ENCODE measurements around the gene RIMBP3C. TPM values are rescaled to one million over a fixed set of nuclear protein-coding genes. Genes with fewer than 3 reads are reported as not detected.
"Not testable (repeated sequence)": the region's sequence is repeated elsewhere in the genome, so short reads cannot be mapped to it uniquely, and the experiment has no call there.

Gene RIMBP3C
- under 1 TPM in 1 of 2 experiments, not detected in 1; 0.44 TPM for total RNA-seq

DNA sequence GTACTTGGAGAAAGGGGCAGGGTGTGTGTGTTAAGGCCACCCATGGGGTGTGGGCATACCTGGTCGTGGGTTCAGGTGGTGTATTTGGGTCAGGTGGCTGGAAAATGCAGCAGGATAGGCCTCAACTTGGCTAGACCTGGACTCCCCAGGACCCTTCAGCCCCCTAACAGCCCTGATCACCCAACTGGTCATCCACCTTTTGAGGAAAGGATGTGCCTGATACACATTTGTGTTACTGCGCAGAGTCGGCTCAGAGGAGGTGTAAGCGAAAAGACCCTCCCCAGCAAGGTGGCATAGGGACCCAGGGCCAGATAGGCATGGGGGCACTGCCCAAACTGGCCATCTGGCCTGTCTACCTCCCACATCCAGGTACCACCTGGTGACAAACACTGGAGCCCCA, at the start of gene RIMBP3C:
TSS of gene RIMBP3C (minus strand) at position 101 of the 400 bp plus-strand sequence. CDS start 485 bp downstream, outside the sequence.
- H3K36me3 Mint-ChIP-seq (ENCODE audit: low read depth); DNase-seq; intact Hi-C loops (cut with micrococcal nuclease); H3K4me3 Mint-ChIP-seq; CTCF ChIA-PET; H3K9me3 Mint-ChIP-seq; H3K4me1 Mint-ChIP-seq (ENCODE audit: low read depth); H3K27me3 Mint-ChIP-seq (ENCODE audit: low read depth); H3K27ac Mint-ChIP-seq: not testable (repeated sequence)

- Mint-ChIP-seq H3K27ac (no peak overlapping the region), H3K4me3 (no peak overlapping the region), H3K27me3 (ENCODE audit: low read depth) (no peaks in the 10 kb centered on the region), H3K9me3 (no peaks in the 10 kb centered on the region), H3K4me1 (ENCODE audit: low read depth) (peaks cover 31% of the 10 kb centered on the region), H3K36me3 (ENCODE audit: low read depth) (peaks cover 21% of the 10 kb centered on the region)
- no peak for DNase-seq
- intact Hi-C loops (cut with micrococcal nuclease), result loop anchor here (10.0 kb wide), 1 partner anchor 56 kb away; no protein-coding TSS in a partner anchor
- CTCF ChIA-PET, result no interaction called here
Measured at GRCh38 chr22:21599053-21599893, 48.0 kb upstream of the RIMBP3C start.

- H3K9me3 Mint-ChIP-seq, result no peaks in the 10 kb centered on the region
- peak overlapping the region; percentile 17 for H3K27ac Mint-ChIP-seq
- CTCF ChIA-PET, result interaction anchor here (0.6 to 1.4 kb wide), 3 partner anchors 23 to 318 kb away, joined by 3 to 4 read pairs (median 3); no protein-coding TSS in a partner anchor
- H3K4me3 Mint-ChIP-seq, result no peak overlapping the region
- peaks cover 30% of the 10 kb centered on the region for H3K36me3 Mint-ChIP-seq (ENCODE audit: low read depth)
- intact Hi-C loops (cut with micrococcal nuclease), result loop anchor here (10.0 kb wide), 1 partner anchor 56 kb away; no protein-coding TSS in a partner anchor
- H3K27me3 Mint-ChIP-seq (ENCODE audit: low read depth), result no peaks in the 10 kb centered on the region
- H3K4me1 Mint-ChIP-seq (ENCODE audit: low read depth), result peaks cover 36% of the 10 kb centered on the region
- no peak for DNase-seq
Measured at GRCh38 chr22:21598302-21598701, 47.0 kb upstream of the RIMBP3C start.

- H3K27me3 Mint-ChIP-seq (ENCODE audit: low read depth); H3K9me3 Mint-ChIP-seq; DNase-seq; H3K4me3 Mint-ChIP-seq; H3K27ac Mint-ChIP-seq; CTCF ChIA-PET: not testable (repeated sequence)
- H3K4me1 Mint-ChIP-seq (ENCODE audit: low read depth), result peaks cover 37% of the 10 kb centered on the region
- intact Hi-C loops (cut with micrococcal nuclease), result loop anchor here (10.0 kb wide), 1 partner anchor 58 kb away; no protein-coding TSS in a partner anchor
- H3K36me3 Mint-ChIP-seq (ENCODE audit: low read depth), result peaks cover 36% of the 10 kb centered on the region
Measured at GRCh38 chr22:21596356-21597135, 45.3 kb upstream of the RIMBP3C start.

DNA sequence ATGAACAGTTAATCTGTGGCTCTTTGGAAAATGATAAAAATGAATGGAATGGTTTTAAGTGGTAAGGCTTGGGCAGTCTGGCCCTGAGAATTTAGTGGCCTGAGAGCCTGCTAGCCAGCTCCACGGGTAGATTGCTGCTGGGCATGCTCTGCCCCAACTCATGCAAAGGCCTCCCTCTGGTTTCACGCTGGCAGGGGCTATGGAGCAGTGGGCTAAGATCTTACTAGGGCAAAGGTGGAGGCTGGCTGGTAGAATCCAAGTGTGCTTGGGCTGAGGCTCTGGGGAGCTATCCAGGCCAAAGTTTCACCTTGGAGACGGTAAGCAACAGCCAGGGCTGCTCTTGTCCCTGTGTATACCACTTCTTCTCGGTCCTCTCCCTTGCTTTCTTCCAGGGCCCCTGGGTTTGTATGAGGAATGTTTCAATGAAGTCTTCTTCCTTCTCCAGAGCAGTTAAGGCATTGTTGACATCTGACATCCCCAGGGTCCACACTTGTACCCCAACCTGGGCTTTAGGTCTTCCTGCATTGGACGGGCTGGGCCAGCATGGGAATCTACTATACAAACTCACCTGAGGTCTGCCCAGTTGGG, 43.7 kb upstream of the RIMBP3C start:
- Mint-ChIP-seq H3K27ac (no peak overlapping the region), H3K4me1 (ENCODE audit: low read depth) (peaks cover 43% of the 10 kb centered on the region), H3K4me3 (no peak overlapping the region), H3K27me3 (ENCODE audit: low read depth) (no peaks in the 10 kb centered on the region), H3K9me3 (no peaks in the 10 kb centered on the region), H3K36me3 (ENCODE audit: low read depth) (peaks cover 37% of the 10 kb centered on the region)
- DNase-seq, result no peak
- CTCF ChIA-PET, result no interaction called here
- intact Hi-C loops (cut with micrococcal nuclease), result loop anchor here (10.0 kb wide), 1 partner anchor 60 kb away; no protein-coding TSS in a partner anchor

DNA sequence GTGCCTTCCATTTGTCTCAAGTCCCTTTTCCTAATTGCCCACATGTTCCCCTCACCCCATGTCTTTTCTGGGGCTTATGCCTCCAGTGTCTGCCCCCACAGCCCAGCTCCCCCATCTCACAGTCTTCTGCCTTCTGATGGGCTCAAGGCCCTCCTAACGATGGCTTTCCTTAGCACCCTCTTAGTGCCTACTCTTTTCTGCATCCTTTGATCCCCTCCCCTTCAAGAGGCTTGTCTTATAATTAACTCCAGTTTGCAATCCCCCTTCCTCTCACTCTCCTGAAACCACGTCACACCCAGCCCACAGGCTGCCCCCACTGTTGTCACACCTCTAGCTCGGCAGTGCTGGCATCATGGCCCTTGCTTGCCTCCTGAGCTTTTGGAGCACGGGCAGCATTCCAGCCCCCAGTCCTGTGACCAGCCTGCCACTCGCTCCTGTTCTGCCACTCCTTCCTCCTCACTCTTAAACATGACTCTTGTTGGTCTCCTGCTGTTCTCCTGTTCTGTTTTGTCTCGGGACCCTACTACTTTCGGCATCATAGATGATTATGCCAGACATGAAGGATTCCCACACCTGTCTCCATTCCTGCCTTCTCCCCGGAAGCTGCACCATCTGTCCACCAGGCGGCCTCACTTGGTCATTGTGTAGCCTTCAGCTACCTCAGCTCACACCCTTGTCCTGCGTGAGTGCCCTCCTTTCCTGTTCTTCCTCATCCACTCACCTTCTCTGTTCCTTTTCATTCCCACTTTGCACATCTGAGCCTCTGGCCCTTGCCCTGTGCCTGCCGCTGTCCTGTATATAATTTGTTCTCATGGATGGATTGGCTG, 42.4 kb upstream of the RIMBP3C start:
- no peaks in the 10 kb centered on the region for H3K9me3 Mint-ChIP-seq
- CTCF ChIA-PET, result interaction anchor here (0.9 to 1.5 kb wide), 2 partner anchors 36 to 49 kb away, joined by 3 to 5 read pairs; partner anchors contain the start of gene SDF2L1
- no peak overlapping the region for H3K4me3 Mint-ChIP-seq
- DNase-seq, result no peak
- no peaks in the 10 kb centered on the region for H3K27me3 Mint-ChIP-seq (ENCODE audit: low read depth)
- H3K4me1 Mint-ChIP-seq (ENCODE audit: low read depth), result peaks cover 47% of the 10 kb centered on the region
- H3K36me3 Mint-ChIP-seq (ENCODE audit: low read depth), result peaks cover 37% of the 10 kb centered on the region
- peak overlapping the region; percentile 15 for H3K27ac Mint-ChIP-seq
- intact Hi-C loops (cut with micrococcal nuclease), result loop anchor here (10.0 kb wide), 1 partner anchor 61 kb away; no protein-coding TSS in a partner anchor

DNA sequence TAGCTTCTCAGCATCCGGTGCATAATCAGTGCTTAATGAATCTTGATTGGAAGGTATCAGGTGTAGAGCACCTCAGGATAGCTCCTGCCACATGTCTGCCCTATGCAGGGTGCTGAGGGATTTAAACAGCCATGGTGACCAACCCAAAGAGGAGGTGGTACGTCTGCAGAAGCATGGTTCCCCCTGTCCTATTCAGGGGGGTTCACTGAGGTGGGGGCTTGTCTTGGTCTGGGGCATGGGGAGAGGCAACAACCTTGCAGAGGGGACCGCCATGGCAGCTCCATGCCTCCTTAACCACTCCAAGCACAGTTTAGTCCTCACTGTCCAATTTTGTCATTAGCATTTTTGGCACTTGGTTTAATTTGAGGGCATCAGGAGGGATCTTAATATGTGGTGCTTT, 41.2 kb upstream of the RIMBP3C start:
- Mint-ChIP-seq H3K27me3 (ENCODE audit: low read depth) (no peaks in the 10 kb centered on the region), H3K27ac (no peak overlapping the region), H3K4me1 (ENCODE audit: low read depth) (peaks cover 53% of the 10 kb centered on the region), H3K4me3 (no peak overlapping the region), H3K36me3 (ENCODE audit: low read depth) (peaks cover 37% of the 10 kb centered on the region), H3K9me3 (no peaks in the 10 kb centered on the region)
- CTCF ChIA-PET, result interaction anchor here (0.6 to 1.5 kb wide), 4 partner anchors 24 to 50 kb away, joined by 3 to 5 read pairs (median 3); partner anchors contain the start of gene SDF2L1
- intact Hi-C loops (cut with micrococcal nuclease), result loop anchor here (10.0 kb wide), 1 partner anchor 62 kb away; no protein-coding TSS in a partner anchor
- DNase-seq, result no peak

GRCh38 chr22:21591695-21592094, 40.4 kb upstream of the RIMBP3C start:
- H3K27me3 Mint-ChIP-seq (ENCODE audit: low read depth), result no peaks in the 10 kb centered on the region
- peaks cover 59% of the 10 kb centered on the region for H3K4me1 Mint-ChIP-seq (ENCODE audit: low read depth)
- no peaks in the 10 kb centered on the region for H3K9me3 Mint-ChIP-seq
- CTCF ChIA-PET, result no interaction called here
- intact Hi-C loops (cut with micrococcal nuclease), result loop anchor here (10.0 kb wide), 1 partner anchor 63 kb away; no protein-coding TSS in a partner anchor
- peaks cover 36% of the 10 kb centered on the region for H3K36me3 Mint-ChIP-seq (ENCODE audit: low read depth)
- DNase-seq, result no peak
- H3K4me3 Mint-ChIP-seq, result no peak overlapping the region
- peak overlapping the region; percentile 48 for H3K27ac Mint-ChIP-seq

DNA sequence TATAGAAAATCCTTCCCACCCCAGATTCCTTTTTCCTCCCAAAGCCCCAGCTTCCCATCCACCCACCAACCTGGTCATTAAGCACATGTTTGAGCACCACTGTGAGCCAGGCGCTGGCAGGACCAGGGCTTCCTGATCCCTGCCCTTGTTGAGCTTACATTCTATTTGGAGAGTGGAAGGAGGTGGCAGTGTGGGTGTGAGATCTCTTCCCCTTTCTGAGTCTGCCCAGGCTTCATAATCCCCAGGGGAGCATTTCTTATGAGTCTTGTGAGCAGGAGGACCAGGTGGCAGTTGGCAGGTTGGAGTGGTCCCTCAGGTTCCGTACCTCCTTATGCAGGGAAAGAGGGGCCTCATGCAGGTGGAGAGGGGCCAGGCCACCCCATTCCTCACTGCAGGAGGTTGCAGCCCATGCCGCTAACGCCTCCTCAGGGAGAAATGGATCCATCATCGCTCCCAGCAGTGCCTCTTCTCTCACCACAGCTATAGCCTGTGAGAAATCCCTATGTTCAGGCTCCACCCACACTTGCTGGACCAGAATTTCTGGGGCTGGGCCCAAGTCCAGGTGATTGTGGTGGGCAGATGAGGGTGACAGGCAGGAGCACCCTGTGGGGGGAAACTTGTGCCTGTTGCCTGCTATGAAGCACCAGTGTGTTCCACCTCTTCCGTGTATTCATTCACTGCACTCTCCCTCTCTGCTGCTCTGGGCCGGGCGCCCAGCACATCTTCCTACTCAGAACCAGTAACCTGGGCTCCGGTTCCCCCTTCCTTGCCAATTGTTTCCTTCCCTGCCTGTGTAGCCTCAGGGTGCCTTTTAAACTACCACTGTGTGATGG, 39.8 kb upstream of the RIMBP3C start:
- H3K4me1 Mint-ChIP-seq (ENCODE audit: low read depth), result peaks cover 60% of the 10 kb centered on the region
- no peak for DNase-seq
- CTCF ChIA-PET, result no interaction called here
- H3K27me3 Mint-ChIP-seq (ENCODE audit: low read depth), result no peaks in the 10 kb centered on the region
- H3K36me3 Mint-ChIP-seq (ENCODE audit: low read depth), result peaks cover 32% of the 10 kb centered on the region
- H3K9me3 Mint-ChIP-seq, result no peaks in the 10 kb centered on the region
- intact Hi-C loops (cut with micrococcal nuclease), result loop anchor here (10.0 kb wide), 1 partner anchor 64 kb away; no protein-coding TSS in a partner anchor
- no peak overlapping the region for H3K4me3 Mint-ChIP-seq
- peak overlapping the region; percentile 48 for H3K27ac Mint-ChIP-seq

DNA sequence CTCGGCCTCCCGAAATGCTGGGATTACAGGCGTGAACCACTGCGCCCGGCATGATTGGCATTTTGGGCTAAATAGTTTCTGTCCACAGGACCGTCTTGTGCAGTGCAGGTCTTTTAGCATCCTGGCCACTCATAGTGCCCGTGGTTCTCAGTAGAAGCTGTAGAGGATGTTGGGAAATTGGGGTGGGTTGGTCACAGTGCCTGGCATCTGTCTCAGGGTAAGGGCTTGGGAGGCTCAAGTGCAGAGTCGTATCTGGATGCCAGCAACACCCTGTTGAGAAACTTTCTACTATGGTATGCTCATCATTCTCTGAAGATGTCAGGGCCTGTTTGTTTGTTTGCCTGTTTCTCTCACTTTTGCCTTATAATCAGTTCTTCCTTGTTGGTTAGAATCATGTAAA, 38.1 kb upstream of the RIMBP3C start:
- H3K4me3 Mint-ChIP-seq, result no peak overlapping the region
- CTCF ChIA-PET, result no interaction called here
- no peaks in the 10 kb centered on the region for H3K9me3 Mint-ChIP-seq
- no peak for DNase-seq
- H3K36me3 Mint-ChIP-seq (ENCODE audit: low read depth), result peaks cover 17% of the 10 kb centered on the region
- intact Hi-C loops (cut with micrococcal nuclease), result no loop called here
- H3K27me3 Mint-ChIP-seq (ENCODE audit: low read depth), result no peaks in the 10 kb centered on the region
- peaks cover 68% of the 10 kb centered on the region for H3K4me1 Mint-ChIP-seq (ENCODE audit: low read depth)
- H3K27ac Mint-ChIP-seq, result peak overlapping the region; percentile 56

Measured in activated naive CD4-positive, alpha-beta T cell treated with anti-CD3 and anti-CD28 coated beads for 36 hours (primary cell).